ENCODE data around the gene ENO1.
"Not testable (repeated sequence)": the region's sequence is repeated elsewhere in the genome, so short reads cannot be mapped to it uniquely, and the experiment has no call there.

Gene ENO1

GRCh38 chr1:8897505-8897904, 19.0 kb upstream of the ENO1 start:
- in situ Hi-C loops (cut with MboI; ENCODE audit: low sequenced_read_pairs): not testable (repeated sequence)

GRCh38 chr1:8896775-8897174, 18.3 kb upstream of the ENO1 start:
- in situ Hi-C loops (cut with MboI; ENCODE audit: low sequenced_read_pairs): not testable (repeated sequence)

GRCh38 chr1:8892026-8892425, 13.5 kb upstream of the ENO1 start:
- in situ Hi-C loops (cut with MboI; ENCODE audit: low sequenced_read_pairs): no loop called here

DNA sequence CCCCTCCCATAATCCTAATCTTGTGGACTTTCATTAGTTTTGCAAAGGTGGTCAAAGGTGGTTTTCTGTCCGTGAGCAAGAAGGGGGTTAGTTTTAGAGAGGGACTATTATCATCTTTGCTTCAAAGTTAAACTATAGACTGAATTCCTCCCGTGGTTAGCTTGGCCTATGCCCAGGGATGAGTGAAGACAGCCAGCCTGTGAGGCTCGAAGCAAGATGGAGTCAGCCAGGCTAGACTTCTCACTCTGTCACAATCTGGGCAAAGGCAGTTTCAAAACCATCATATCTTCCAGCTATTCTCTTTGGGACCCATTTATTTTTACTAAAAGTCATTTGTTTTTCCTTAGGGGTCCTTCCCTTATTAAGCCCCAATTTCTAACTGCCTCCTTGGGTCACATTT, 12.9 kb upstream of the ENO1 start:
- in situ Hi-C loops (cut with MboI; ENCODE audit: low sequenced_read_pairs): no loop called here

GRCh38 chr1:8889925-8890785, 11.7 kb upstream of the ENO1 start:
- in situ Hi-C loops (cut with MboI; ENCODE audit: low sequenced_read_pairs): no loop called here

- in situ Hi-C loops (cut with MboI; ENCODE audit: low sequenced_read_pairs): no loop called here
Measured at GRCh38 chr1:8889103-8889846, 10.8 kb upstream of the ENO1 start.

DNA sequence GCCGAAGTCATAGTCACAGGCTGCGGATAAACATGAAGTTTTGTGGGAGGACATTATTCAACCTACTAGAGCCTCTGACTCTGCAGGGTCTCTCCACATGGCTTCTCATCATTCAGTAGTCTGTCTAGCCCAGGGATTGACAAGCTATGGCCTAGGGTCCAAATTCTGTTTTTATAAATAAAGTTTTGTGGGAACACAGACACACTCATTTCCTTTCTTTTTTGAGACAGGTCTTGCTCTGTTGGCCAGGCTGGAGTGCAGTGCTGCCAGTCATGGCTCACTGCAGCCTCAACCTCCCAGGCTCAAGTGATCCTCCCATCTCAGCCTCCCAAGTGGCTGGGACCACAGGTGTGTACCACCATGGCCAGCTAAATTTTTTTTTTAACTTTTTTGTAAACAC, 8.1 kb upstream of the ENO1 start:
- in situ Hi-C loops (cut with MboI; ENCODE audit: low sequenced_read_pairs): no loop called here

- in situ Hi-C loops (cut with MboI; ENCODE audit: low sequenced_read_pairs): not testable (repeated sequence)
Measured at GRCh38 chr1:8886031-8886524, 7.6 kb upstream of the ENO1 start.

- in situ Hi-C loops (cut with MboI; ENCODE audit: low sequenced_read_pairs): not testable (repeated sequence)
Measured at GRCh38 chr1:8884105-8884504, 5.6 kb upstream of the ENO1 start.

GRCh38 chr1:8883491-8883890, 5.0 kb upstream of the ENO1 start:
- in situ Hi-C loops (cut with MboI; ENCODE audit: low sequenced_read_pairs): no loop called here

DNA sequence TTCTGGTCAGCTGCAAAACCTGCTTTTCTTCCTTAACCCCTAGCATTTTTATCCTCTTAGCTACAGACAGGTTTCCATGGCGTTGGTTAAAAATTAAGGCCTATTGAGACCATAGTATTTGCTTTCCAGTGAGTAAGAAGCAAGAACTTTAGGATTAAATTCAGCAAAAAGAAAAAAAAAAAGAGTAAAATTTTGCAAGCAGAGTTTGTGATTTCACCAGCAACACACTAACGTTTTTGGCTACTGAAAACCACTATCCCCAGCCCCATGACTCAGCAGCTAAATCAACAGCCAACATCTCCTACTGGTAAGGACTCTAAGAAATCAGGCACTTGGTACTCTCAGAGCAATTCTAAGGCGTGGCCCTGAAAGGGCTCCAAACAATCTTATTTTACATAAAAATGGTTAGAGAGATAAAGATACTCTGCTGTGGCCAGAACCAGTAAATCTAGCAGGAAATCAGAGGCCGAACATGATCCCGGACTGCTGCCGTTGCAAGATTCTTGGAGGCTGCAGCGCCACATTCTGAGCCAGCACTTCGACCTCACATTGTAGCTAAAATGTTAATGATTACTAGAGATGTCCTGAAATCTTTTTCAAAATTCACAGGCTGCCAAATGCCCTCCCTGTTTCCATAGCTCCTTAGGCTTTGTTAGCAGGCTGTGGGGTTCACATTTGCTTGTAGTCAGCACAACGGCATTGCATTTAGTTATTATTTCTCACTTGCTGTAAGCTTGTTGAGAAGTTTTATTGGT, 1.6 kb upstream of the ENO1 start:
- in situ Hi-C loops (cut with MboI; ENCODE audit: low sequenced_read_pairs): no loop called here

GRCh38 chr1:8879464-8879921, 1.0 kb upstream of the ENO1 start:
- in situ Hi-C loops (cut with MboI; ENCODE audit: low sequenced_read_pairs): no loop called here

GRCh38 chr1:8878698-8879463, 395 bp upstream of the ENO1 start:
- in situ Hi-C loops (cut with MboI; ENCODE audit: low sequenced_read_pairs): no loop called here

DNA sequence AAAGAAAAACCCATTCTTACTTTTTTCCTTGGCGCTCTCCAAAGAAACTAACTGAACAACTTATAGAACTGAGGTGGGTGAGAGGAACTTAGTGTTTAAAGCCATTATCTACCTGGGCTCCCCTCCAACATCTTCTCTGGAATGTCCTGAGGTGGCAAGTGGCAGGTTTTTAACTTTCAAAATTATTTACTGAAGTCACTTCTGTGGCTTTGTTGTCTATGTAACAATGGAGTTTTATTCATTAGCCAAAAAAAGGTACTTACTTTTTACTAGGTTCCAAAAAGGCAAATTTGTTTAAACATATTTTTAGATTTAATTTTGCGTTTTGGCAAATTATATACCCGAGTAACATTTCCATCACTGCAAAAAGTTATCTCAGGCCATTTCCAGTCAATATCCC, 2.4 kb downstream of the ENO1 start:
- in situ Hi-C loops (cut with MboI; ENCODE audit: low sequenced_read_pairs): no loop called here

- in situ Hi-C loops (cut with MboI; ENCODE audit: low sequenced_read_pairs): no loop called here
Measured at GRCh38 chr1:8875216-8875861, 3.1 kb downstream of the ENO1 start.

DNA sequence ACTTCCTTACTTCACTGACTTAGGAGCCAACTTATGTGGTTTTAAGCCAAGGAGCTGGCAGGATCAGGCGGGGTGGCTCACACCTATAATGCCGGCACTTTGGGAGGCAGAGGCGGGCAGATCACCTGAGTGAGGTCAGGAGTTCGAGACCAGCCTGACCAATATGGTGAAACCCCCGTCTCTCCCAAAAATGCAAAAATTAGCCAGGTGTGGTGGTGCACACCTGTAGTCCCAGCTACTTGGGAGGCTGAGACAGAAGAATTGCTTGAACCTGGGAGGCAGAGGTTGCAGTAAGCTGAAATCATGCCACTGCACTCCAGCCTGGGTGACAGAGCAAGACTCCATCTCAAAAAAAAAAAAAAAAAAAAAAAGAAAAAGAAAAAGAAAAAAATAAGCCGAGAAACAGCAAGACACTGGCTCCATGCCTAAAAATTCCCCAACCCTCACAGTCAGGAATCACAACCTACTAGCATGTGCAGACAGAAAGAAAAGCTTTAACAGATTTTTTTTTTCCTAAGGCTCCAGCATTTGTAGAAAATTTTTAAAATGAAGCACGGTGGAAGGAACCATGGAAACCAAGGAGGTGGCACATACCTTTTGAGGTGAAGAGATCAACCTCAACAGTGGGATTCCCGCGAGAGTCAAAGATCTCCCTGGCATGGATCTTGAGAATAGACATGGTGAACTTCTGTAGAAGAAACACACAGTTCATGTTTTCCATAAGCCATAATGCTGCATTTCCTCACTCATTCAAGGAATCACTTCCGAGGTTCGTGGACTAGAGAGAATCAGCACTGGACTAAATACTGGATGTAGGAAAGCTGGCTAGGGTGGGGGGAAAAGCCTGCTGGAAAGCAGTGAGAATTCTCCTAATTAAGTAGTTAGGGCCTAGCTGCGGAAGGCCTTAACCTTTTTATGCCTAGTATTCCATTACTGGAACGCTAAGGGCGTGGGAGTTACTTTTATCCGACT, 4.0 kb downstream of the ENO1 start:
- in situ Hi-C loops (cut with MboI; ENCODE audit: low sequenced_read_pairs): no loop called here

DNA sequence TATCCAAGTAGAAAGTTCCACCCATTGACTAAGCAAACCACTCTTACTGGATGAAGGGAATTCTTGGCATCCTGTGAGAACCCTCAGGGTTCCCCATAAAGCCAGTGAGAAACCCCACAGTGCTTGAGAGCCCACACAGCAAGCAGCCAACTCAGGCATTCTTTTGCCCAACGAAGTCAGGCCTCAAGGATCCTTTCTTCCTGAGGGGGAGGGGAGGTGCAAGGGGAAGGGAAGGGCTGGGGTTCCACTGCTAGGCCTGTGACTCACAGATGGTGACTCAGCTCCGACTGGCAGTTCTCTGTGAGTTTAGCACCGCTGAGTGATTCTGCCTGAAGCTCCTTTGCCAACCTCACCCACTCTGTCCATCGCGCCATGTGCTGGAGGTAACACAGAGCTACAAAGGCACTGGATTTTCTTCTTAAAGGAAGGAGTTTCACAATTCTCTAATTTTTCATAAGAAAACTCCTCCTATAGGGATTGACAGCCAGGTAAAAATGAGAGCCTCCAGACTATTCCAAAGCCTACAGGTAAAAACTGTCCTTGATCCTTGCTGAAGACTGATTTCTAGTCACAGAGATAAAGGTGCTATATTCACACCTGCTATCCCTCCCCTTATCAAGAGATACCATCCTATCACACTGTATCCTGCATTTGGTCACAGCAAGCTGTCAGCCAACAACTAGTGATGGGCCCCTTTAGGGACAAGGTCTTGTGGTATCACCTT, 4.8 kb downstream of the ENO1 start:
- in situ Hi-C loops (cut with MboI; ENCODE audit: low sequenced_read_pairs): no loop called here

DNA sequence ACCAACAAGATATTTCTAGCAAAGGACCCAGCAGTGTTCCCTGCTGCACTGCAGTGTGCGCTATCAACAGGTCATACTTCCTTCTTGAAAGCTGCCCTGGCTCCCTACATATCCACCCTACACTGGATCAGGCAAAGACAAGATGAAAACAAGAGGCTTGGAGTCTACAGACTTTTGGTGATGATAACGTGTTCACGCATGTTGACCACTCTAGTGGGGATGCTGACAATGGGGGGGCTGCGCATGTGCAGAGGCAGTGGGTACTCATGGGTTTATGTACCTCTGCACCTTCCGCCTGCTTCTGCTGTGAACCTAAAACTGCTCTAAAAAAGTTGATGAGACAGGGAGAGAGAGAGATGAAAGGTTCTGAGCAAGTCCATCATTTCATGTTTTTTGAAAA, 5.5 kb downstream of the ENO1 start:
- in situ Hi-C loops (cut with MboI; ENCODE audit: low sequenced_read_pairs): no loop called here

Measured in HL-60/S4 (cell line).